ENCODE measurements around the gene SLC25A33. TPM values are rescaled to one million over a fixed set of nuclear protein-coding genes. Genes with fewer than 3 reads are reported as not detected.

Gene SLC25A33
- total and polyA plus RNA-seq, 2 donors from 2014 or later = 3.8 to 11.3 TPM

DNA sequence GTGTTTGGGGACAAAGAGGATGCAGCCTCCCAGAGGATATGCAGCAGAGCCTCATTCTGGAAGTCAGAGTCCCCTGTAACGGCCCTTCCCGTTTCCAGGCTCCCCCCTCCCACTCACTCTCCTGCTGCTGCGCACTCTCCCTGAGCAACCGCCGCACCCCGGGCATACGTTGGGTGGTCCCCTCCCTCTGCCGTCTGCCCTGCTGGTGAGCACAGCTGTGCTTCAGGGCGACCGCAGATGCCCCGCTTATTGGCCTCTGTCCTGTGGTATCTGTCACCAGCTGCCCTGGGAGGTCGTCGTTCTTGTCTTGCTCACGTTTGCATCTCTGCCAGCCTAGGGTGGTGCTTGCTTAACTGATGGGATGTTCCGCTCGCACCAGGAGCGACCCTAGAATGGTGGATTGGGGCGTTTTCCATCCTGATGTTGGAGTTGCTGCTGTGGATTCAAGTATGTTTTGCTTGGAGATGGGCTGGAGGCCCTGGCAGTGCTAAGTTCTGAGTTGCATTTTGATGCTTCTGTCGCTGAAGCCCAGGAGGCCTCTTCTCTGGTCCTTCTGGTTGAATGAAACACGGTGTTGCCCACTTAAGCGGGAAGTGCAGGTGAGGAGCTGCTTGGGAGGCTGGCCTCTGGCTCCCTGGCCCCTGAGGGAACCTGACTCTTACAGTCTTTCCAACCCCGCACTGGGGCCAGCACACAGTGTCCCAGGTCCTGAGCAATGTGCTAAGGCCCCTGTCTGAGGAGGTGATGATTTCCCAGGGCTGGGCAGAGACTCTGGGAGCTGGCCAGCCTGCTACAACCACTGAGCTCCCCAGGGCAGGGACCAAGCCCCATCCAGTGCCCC is 52.6 kb downstream of the SLC25A33 start:
- FAIRE-seq (no peak), DNase-seq (peak in 1 of 5 donors; percentile 8)
- no peak overlapping the region for H3K4me3 ChIP-seq (ENCODE audit: low read length in 3 of 3)
- intact Hi-C loops (cut with DNase I) = no loop called here
- H3K9me3 ChIP-seq (ENCODE audit: control insufficient read depth in 2 of 3, insufficient read depth in 1 of 3, low read length in 3 of 3) = no peaks in the 10 kb centered on the region
- no peak overlapping the region for H3K27ac ChIP-seq (ENCODE audit: low read depth in 2 of 2, low read length in 2 of 2)
- H3K27me3 ChIP-seq (ENCODE audit: control insufficient read depth, insufficient read depth, low read length) = no peaks in the 10 kb centered on the region
- H3K4me1 ChIP-seq (ENCODE audit: control insufficient read depth in 2 of 3, insufficient read depth in 2 of 3, low read depth in 1 of 3, low read length in 3 of 3) = peaks cover 0 to 25% (median 13%) of the 10 kb centered on the region in 3 donors
- H3K36me3 ChIP-seq (ENCODE audit: control insufficient read depth in 2 of 3, insufficient read depth in 3 of 3, low read length in 3 of 3) = no peaks in the 10 kb centered on the region
- H3K9ac ChIP-seq (ENCODE audit: low read length in 3 of 3) = no peak overlapping the region
- no peak for TF ChIP-seq CTCF (IDR thresholded peaks at IDR 0.05; ENCODE audit: borderline replicate concordance, extremely low read depth, insufficient read depth)

- TF ChIP-seq CTCF (IDR thresholded peaks at IDR 0.05; ENCODE audit: borderline replicate concordance, extremely low read depth, insufficient read depth) = no peak
- Histone ChIP-seq H3K9me3 (ENCODE audit: control insufficient read depth in 2 of 3, insufficient read depth in 1 of 3, low read length in 3 of 3) (no peaks in the 10 kb centered on the region), H3K27ac (ENCODE audit: low read depth in 2 of 2, low read length in 2 of 2) (no peak overlapping the region), H3K27me3 (ENCODE audit: control insufficient read depth, insufficient read depth, low read length) (no peaks in the 10 kb centered on the region), H3K36me3 (ENCODE audit: control insufficient read depth in 2 of 3, insufficient read depth in 3 of 3, low read length in 3 of 3) (no peaks in the 10 kb centered on the region), H3K9ac (ENCODE audit: low read length in 3 of 3) (peak overlapping the region in 1 of 3 donors; percentile 61), H3K4me1 (ENCODE audit: control insufficient read depth in 2 of 3, insufficient read depth in 2 of 3, low read depth in 1 of 3, low read length in 3 of 3) (peaks cover 0 to 25% (median 13%) of the 10 kb centered on the region in 3 donors), H3K4me3 (ENCODE audit: low read length in 3 of 3) (no peak overlapping the region)
- DNase-seq (no peak), FAIRE-seq (no peak)
- intact Hi-C loops (cut with DNase I) = no loop called here
Observed at GRCh38 chr1:9592510-9593075, 53.3 kb downstream of the SLC25A33 start.

- intact Hi-C loops (cut with DNase I) = no loop called here
- H3K4me3 ChIP-seq (ENCODE audit: low read length in 3 of 3) = no peak overlapping the region
- H3K9ac ChIP-seq (ENCODE audit: low read length in 3 of 3) = peak overlapping the region in 1 of 3 donors; percentile 61
- no peak for TF ChIP-seq CTCF (IDR thresholded peaks at IDR 0.05; ENCODE audit: borderline replicate concordance, extremely low read depth, insufficient read depth)
- H3K4me1 ChIP-seq (ENCODE audit: control insufficient read depth in 2 of 3, insufficient read depth in 2 of 3, low read depth in 1 of 3, low read length in 3 of 3) = peaks cover 0 to 25% (median 13%) of the 10 kb centered on the region in 3 donors
- H3K27me3 ChIP-seq (ENCODE audit: control insufficient read depth, insufficient read depth, low read length) = no peaks in the 10 kb centered on the region
- no peaks in the 10 kb centered on the region for H3K9me3 ChIP-seq (ENCODE audit: control insufficient read depth in 2 of 3, insufficient read depth in 1 of 3, low read length in 3 of 3)
- H3K36me3 ChIP-seq (ENCODE audit: control insufficient read depth in 2 of 3, insufficient read depth in 3 of 3, low read length in 3 of 3) = no peaks in the 10 kb centered on the region
- H3K27ac ChIP-seq (ENCODE audit: low read depth in 2 of 2, low read length in 2 of 2) = peak overlapping the region; percentile 62 to 82
- FAIRE-seq = no peak
- no peak for DNase-seq
Observed at GRCh38 chr1:9593147-9593491, 53.9 kb downstream of the SLC25A33 start.

Measured in kidney (tissue), 14 donors.